Measurements from ENCODE around the gene YTHDC1. TPM values are rescaled to one million over a fixed set of nuclear protein-coding genes. Genes with fewer than 3 reads are reported as not detected.

The YTHDC1 gene
- total and polyA plus RNA-seq, 5 donors from 2014 or later = 24.6 to 328 (median 29.5) TPM

- Histone ChIP-seq H3K36me3 (ENCODE audit: control insufficient read depth, insufficient read depth, low read length) (no peaks in the 10 kb centered on the region), H3K4me1 (ENCODE audit: control insufficient read depth, insufficient read depth, low read length, poor library complexity, severe bottlenecking) (no peaks in the 10 kb centered on the region), H3K4me3 (ENCODE audit: low read depth, low read length) (no peak overlapping the region), H3K27ac (ENCODE audit: insufficient read depth, low read length, poor library complexity, severe bottlenecking) (no peak overlapping the region), H3K27me3 (ENCODE audit: control insufficient read depth, insufficient read depth, low read length) (peaks cover 7% of the 10 kb centered on the region), H3K9me3 (ENCODE audit: control insufficient read depth in 2 of 2, low read length in 2 of 2) (no peaks in the 10 kb centered on the region)
- no peaks in the 10 kb centered on the region for H3K9me3 Mint-ChIP-seq
- DNase-seq (no peak), ATAC-seq (ENCODE audit: low read depth in 2 of 2) (no peak)
- peaks cover 19% of the 10 kb centered on the region for H3K27me3 Mint-ChIP-seq
- H3K4me3 Mint-ChIP-seq = no peak overlapping the region
- H3K36me3 Mint-ChIP-seq = no peaks in the 10 kb centered on the region
- H3K27ac Mint-ChIP-seq = no peak overlapping the region
- H3K4me1 Mint-ChIP-seq = peaks cover 0 to 5% (median 0%) of the 10 kb centered on the region in 4 donors
These were observed 77.5 kb downstream of the YTHDC1 start for GRCh38 chr4:68272380-68272779.

DNA sequence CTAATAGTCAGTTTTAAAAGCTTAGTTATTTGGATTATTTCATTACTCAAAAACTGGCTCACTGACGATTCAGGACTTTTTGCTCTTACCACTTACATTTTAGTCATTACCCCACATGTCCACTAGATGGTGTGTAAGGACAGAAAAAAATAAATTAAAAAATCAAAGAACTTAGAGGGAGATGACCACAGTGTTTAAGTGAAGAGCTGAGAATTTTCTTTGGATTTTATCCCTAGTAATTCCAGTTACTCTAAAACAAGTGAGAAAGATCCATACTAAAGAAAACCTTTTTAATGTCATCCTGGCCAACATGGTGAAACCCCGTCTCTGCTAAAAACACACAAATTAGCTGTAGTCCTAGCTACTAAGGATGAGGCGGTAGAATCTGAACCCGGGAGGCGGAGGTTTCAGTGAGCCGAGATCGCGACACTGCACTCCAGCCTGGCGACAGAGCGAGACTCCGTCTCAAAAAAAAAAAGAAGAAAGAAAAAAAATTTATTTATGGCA lies 78.0 kb downstream of the YTHDC1 start:
- no peak overlapping the region for H3K4me3 ChIP-seq (ENCODE audit: low read depth, low read length)
- no peaks in the 10 kb centered on the region for H3K4me1 ChIP-seq (ENCODE audit: control insufficient read depth, insufficient read depth, low read length, poor library complexity, severe bottlenecking)
- H3K27ac ChIP-seq (ENCODE audit: insufficient read depth, low read length, poor library complexity, severe bottlenecking) = no peak overlapping the region
- peaks cover 0 to 5% (median 0%) of the 10 kb centered on the region in 4 donors for H3K4me1 Mint-ChIP-seq
- H3K27me3 ChIP-seq (ENCODE audit: control insufficient read depth, insufficient read depth, low read length) = peaks cover 7% of the 10 kb centered on the region
- H3K36me3 ChIP-seq (ENCODE audit: control insufficient read depth, insufficient read depth, low read length) = no peaks in the 10 kb centered on the region
- H3K4me3 Mint-ChIP-seq = peak overlapping the region in 1 of 4 donors; percentile 48
- DNase-seq (peak in 2 of 3 donors; percentile 57), ATAC-seq (ENCODE audit: low read depth in 2 of 2) (peak in 1 of 2 donors; percentile 53)
- H3K9me3 ChIP-seq (ENCODE audit: control insufficient read depth in 2 of 2, low read length in 2 of 2) = no peaks in the 10 kb centered on the region
- no peaks in the 10 kb centered on the region for H3K36me3 Mint-ChIP-seq
- H3K27ac Mint-ChIP-seq = no peak overlapping the region
- peaks cover 23% of the 10 kb centered on the region for H3K27me3 Mint-ChIP-seq
- H3K9me3 Mint-ChIP-seq = no peaks in the 10 kb centered on the region

GRCh38 chr4:68267433-68267944 lies 82.4 kb downstream of the YTHDC1 start:
- DNase-seq (no peak), ATAC-seq (ENCODE audit: low read depth in 2 of 2) (no peak)
- H3K27me3 ChIP-seq (ENCODE audit: control insufficient read depth, insufficient read depth, low read length) = no peaks in the 10 kb centered on the region
- H3K4me1 Mint-ChIP-seq = peaks cover 0 to 11% (median 0%) of the 10 kb centered on the region in 4 donors
- no peak overlapping the region for H3K27ac Mint-ChIP-seq
- H3K27me3 Mint-ChIP-seq = peaks cover 17% of the 10 kb centered on the region
- H3K4me3 Mint-ChIP-seq = no peak overlapping the region
- peaks cover 0 to 3% (median 0%) of the 10 kb centered on the region in 7 donors for H3K9me3 Mint-ChIP-seq
- H3K36me3 Mint-ChIP-seq = no peaks in the 10 kb centered on the region
- H3K4me3 ChIP-seq (ENCODE audit: low read depth, low read length) = no peak overlapping the region
- H3K4me1 ChIP-seq (ENCODE audit: control insufficient read depth, insufficient read depth, low read length, poor library complexity, severe bottlenecking) = no peaks in the 10 kb centered on the region
- no peaks in the 10 kb centered on the region for H3K36me3 ChIP-seq (ENCODE audit: control insufficient read depth, insufficient read depth, low read length)
- H3K9me3 ChIP-seq (ENCODE audit: control insufficient read depth in 2 of 2, low read length in 2 of 2) = no peaks in the 10 kb centered on the region
- H3K27ac ChIP-seq (ENCODE audit: insufficient read depth, low read length, poor library complexity, severe bottlenecking) = no peak overlapping the region

DNA sequence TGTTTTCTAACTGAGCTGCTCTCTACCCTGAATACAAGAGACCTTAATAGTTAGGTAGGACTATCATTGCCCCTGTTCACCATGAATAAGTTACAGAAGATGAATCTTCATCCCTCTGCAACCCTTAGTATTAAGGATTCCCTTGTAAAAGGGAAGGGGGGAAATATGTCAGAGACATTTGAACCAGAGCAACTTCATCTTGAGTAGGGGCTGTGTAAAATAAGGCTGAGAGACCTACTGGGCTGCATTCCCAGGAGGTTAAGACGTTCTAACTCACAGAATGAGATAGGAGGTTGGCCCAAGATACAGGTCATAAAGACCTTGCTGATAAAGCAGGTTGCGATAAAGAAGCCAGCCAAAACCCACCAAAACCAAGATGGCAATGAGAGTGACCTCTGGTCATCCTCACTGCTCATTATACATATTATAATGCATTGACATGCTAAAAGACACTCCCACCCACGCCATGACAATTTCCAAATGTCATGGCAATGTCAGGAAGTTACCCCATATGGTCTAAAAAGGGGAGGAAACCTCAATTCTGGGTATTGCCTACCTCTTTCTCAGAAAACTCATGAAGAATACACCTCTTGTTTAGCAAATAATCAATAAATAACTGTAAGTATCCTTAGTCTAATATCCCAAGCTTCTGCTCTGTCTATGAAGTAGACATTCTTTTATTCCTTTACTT lies 84.9 kb downstream of the YTHDC1 start:
- H3K9me3 ChIP-seq (ENCODE audit: control insufficient read depth in 2 of 2, low read length in 2 of 2) = no peaks in the 10 kb centered on the region
- ATAC-seq (ENCODE audit: low read depth in 2 of 2) (no peak), DNase-seq (peak in 1 of 3 donors; percentile 10)
- peaks cover 15% of the 10 kb centered on the region for H3K27me3 Mint-ChIP-seq
- H3K36me3 ChIP-seq (ENCODE audit: control insufficient read depth, insufficient read depth, low read length) = no peaks in the 10 kb centered on the region
- peaks cover 0 to 6% (median 0%) of the 10 kb centered on the region in 4 donors for H3K4me1 Mint-ChIP-seq
- H3K36me3 Mint-ChIP-seq = no peaks in the 10 kb centered on the region
- H3K27me3 ChIP-seq (ENCODE audit: control insufficient read depth, insufficient read depth, low read length) = no peaks in the 10 kb centered on the region
- no peak overlapping the region for H3K4me3 Mint-ChIP-seq
- no peak overlapping the region for H3K27ac Mint-ChIP-seq
- H3K4me3 ChIP-seq (ENCODE audit: low read depth, low read length) = no peak overlapping the region
- H3K4me1 ChIP-seq (ENCODE audit: control insufficient read depth, insufficient read depth, low read length, poor library complexity, severe bottlenecking) = no peaks in the 10 kb centered on the region
- peaks cover 0 to 3% (median 0%) of the 10 kb centered on the region in 7 donors for H3K9me3 Mint-ChIP-seq
- no peak overlapping the region for H3K27ac ChIP-seq (ENCODE audit: insufficient read depth, low read length, poor library complexity, severe bottlenecking)

Other genes with a start within 250 kb of the YTHDC1 start
- gene TMPRSS11F, start 220.2 kb downstream of the YTHDC1 start, total RNA-seq = not detected
- not detected for gene TMPRSS11F, start 220.2 kb downstream of the YTHDC1 start, polyA plus RNA-seq
- gene TMPRSS11B, start 104.4 kb downstream of the YTHDC1 start, total RNA-seq = not detected
- not detected for gene TMPRSS11B, start 104.4 kb downstream of the YTHDC1 start, polyA plus RNA-seq
- not detected for gene TMPRSS11E, start 97.4 kb upstream of the YTHDC1 start, total RNA-seq
- gene TMPRSS11E, start 97.4 kb upstream of the YTHDC1 start, polyA plus RNA-seq = under 1 TPM in 1 of 4 donors, not detected in 3; 0.22 TPM
- gene UGT2B17, start 226.2 kb upstream of the YTHDC1 start, total RNA-seq = not detected
- not detected for gene UGT2B17, start 226.2 kb upstream of the YTHDC1 start, polyA plus RNA-seq